ENCODE results near the gene GLCE. TPM values are rescaled to one million over a fixed set of nuclear protein-coding genes. Genes with fewer than 3 reads are reported as not detected.

Gene GLCE
- total RNA-seq, 1 experiment from 2014 or later = 12.5 TPM

DNA sequence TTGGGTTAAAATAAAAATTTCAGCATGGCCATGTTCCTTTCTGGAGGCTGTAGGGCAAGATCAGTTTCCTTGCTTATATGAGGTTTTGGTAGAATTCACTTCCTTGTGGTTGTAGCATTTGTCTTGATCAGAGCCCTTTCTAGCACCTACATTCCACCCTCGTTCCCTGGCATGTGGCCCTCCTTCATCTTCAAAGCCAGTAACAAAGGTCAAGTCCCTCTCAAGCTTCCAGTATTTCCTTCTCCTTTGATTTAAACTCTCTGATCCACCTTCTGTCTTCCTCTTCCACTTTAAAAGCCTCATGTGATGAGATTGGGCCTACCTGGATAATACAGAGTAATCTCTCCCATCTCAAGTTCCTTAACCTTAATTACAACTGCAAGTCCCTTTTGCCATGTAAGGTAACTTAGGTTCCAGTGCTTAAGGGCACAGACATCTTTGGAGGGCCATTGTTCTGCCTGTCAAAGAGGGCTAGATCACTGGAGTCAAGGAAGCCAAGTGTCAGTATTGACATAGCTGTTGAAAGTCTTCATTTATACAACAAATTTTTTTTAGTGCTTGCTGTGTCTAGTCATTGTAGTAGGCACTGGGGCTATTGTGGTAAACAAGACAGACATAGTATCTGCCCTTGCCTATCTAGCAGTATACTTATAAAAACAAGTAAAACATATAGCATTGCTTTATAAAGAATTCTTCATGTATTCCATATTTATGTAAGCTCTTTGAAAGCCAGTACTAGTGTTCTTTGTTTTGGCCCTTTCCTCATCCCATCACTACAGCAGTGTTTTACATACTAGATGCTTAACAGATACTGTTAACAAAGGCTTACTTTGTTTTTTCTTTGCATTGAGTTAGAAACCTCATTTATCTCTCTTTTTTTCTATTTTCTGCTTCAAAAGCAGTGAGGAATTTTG lies 40.7 kb downstream of the GLCE start (continued):
- TF ChIP-seq, protein P1, sequence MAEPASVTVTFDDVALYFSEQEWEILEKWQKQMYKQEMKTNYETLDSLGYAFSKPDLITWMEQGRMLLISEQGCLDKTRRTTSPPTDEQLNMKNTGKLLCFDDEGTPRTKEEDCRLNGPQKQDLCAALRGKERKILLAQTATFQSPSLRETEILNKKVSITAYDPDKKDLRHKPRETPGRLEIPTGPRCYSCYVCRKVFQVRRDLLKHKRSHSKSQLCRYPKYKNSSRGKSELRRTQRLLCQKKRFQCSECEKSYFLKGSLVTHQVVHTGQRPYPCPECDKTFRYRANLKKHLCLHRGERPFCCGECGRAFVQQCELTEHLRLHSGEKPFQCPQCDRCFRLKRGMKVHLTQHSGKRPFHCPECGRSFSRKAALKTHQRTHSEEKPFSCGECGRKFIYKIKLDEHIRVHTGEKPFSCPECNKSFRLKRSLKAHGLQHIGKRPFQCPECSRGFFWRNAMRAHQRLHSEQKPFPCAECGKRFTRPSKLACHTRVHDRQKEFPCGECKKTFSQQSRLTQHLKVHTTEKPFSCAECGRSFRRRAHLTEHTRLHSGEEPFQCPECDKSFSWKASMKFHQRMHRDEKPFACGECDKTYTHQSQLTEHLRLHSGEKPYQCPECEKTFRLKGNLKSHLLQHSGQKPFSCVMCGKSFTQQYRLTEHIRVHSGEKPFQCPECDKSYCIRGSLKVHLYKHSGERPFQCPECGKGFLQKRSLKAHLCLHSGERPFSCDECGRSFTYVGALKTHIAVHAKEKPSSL (CRISPR knock-in tag; conservative IDR thresholded peaks at IDR 0.05) = no peak

DNA sequence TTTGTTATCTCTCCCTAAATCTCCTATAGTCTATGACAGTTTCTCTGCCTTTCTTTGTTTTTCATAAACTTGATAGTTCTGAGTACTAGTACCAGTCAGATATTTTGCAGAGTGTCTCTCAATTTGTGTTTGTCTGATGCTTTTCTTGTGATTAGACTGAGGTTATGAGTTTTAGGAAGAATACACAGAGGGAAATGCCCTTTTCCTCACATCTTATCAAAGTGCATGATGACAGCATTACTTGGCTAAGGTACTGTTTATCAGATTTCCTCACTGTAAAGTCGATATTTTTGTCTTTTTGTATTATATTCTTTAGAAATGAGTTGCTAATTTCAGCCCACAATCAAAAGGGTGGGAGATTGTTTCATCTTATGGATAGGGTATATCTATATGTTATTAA lies 45.6 kb downstream of the GLCE start:
- no peak overlapping the region for H3K4me3 Mint-ChIP-seq
- H3K36me3 Mint-ChIP-seq = no peaks in the 10 kb centered on the region
- no peak for ATAC-seq
- DNase-seq (ENCODE audit: low spot score) = no peak
- no peaks in the 10 kb centered on the region for H3K9me3 Mint-ChIP-seq
- ChIA-PET CTCF (no interaction called here), POLR2A (no interaction called here)
- H3K4me1 Mint-ChIP-seq = peaks cover 15% of the 10 kb centered on the region
- no peak overlapping the region for H3K27ac Mint-ChIP-seq
- TF ChIP-seq SOX15 (CRISPR knock-in tag; IDR thresholded peaks at IDR 0.05) (no peak), ZNF671 (CRISPR knock-in tag; IDR thresholded peaks at IDR 0.05) (no peak), KAT7 (CRISPR knock-in tag; IDR thresholded peaks at IDR 0.05; ENCODE audit: borderline replicate concordance) (no peak), USF1 (CRISPR knock-in tag; IDR thresholded peaks at IDR 0.05) (no peak), ETV6 (CRISPR knock-in tag; IDR thresholded peaks at IDR 0.05) (no peak), ZNF138 (CRISPR knock-in tag; conservative IDR thresholded peaks at IDR 0.05) (no peak), NR3C1 (CRISPR knock-in tag; conservative IDR thresholded peaks at IDR 0.05; ENCODE audit: low read depth) (no peak), PREB (CRISPR knock-in tag; IDR thresholded peaks at IDR 0.05; ENCODE audit: borderline replicate concordance) (no peak), ZNF317 (CRISPR knock-in tag; IDR thresholded peaks at IDR 0.05; ENCODE audit: borderline replicate concordance, low read depth) (no peak), E2F4 (CRISPR knock-in tag; IDR thresholded peaks at IDR 0.05; ENCODE audit: borderline replicate concordance, low read depth) (no peak), MYBL2 (CRISPR knock-in tag; IDR thresholded peaks at IDR 0.05) (no peak), ATF1 (CRISPR knock-in tag; IDR thresholded peaks at IDR 0.05) (no peak), ZBTB43 (CRISPR knock-in tag; IDR thresholded peaks at IDR 0.05) (no peak)
- TF ChIP-seq, protein P2, sequence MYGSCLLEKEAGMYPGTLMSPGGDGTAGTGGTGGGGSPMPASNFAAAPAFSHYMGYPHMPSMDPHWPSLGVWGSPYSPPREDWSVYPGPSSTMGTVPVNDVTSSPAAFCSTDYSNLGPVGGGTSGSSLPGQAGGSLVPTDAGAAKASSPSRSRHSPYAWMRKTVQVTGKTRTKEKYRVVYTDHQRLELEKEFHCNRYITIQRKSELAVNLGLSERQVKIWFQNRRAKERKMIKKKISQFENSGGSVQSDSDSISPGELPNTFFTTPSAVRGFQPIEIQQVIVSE (CRISPR knock-in tag; IDR thresholded peaks at IDR 0.05; ENCODE audit: borderline replicate concordance) = no peak
- TF ChIP-seq, protein P3, sequence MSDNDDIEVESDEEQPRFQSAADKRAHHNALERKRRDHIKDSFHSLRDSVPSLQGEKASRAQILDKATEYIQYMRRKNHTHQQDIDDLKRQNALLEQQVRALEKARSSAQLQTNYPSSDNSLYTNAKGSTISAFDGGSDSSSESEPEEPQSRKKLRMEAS (CRISPR knock-in tag; IDR thresholded peaks at IDR 0.05) = no peak
- TF ChIP-seq, protein P4, sequence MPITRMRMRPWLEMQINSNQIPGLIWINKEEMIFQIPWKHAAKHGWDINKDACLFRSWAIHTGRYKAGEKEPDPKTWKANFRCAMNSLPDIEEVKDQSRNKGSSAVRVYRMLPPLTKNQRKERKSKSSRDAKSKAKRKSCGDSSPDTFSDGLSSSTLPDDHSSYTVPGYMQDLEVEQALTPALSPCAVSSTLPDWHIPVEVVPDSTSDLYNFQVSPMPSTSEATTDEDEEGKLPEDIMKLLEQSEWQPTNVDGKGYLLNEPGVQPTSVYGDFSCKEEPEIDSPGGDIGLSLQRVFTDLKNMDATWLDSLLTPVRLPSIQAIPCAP (CRISPR knock-in tag; IDR thresholded peaks at IDR 0.05) = no peak
- no peaks in the 10 kb centered on the region for H3K27me3 Mint-ChIP-seq (ENCODE audit: low read depth)

Measured in WTC11 (cell line).